HL-60 (cell line): Measurements from ENCODE around the gene ELMO1.

Experiments
- DNase-seq, 2 experiments: peaks; one replicate each; pipeline ENCODE4 v3.0.0-alpha.2; 2010 to 2020; ENCODE audit warnings: low read depth in 1 of 2, low spot score in 1 of 2
- H3K27ac ChIP-seq: fragments of 250-450 bp; sonication (Bioruptor Pico); replicated peaks from 2 replicates; pipeline ENCODE4 v1.5.1; 2020; ENCODE audit warnings: mild to moderate bottlenecking, moderate library complexity
- H3K27me3 ChIP-seq: fragments of 250-450 bp; sonication (Bioruptor Pico); 2 replicates; pipeline ENCODE4 v1.5.1; 2021; ENCODE audit warnings: mild to moderate bottlenecking, moderate library complexity; ENCODE audit not compliant: insufficient read depth, poor library complexity, severe bottlenecking
- H3K4me3 ChIP-seq: replicated peaks from 2 replicates; pipeline ENCODE4 v1.5.1; 2011; ENCODE audit warnings: mild to moderate bottlenecking, control low read depth, low read length; ENCODE audit not compliant: insufficient read depth
- GABPA ChIP-seq: IDR thresholded peaks from 2 replicates; pipeline ENCODE4 v1.6.1; 2012; ENCODE audit warnings: low read depth
- POLR2AphosphoS5 ChIP-seq: IDR thresholded peaks from 2 replicates; pipeline ENCODE4 v1.6.1; 2012; ENCODE audit warnings: low read depth
- SPI1 ChIP-seq: IDR thresholded peaks from 2 replicates; pipeline ENCODE4 v1.6.1; 2012; ENCODE audit warnings: low read depth, mild to moderate bottlenecking, borderline replicate concordance
- TF ChIP-seq, protein P1 (sequence below): IDR thresholded peaks from 2 replicates; pipeline ENCODE4 v1.6.1; 2012; ENCODE audit warnings: low read depth; ENCODE audit not compliant: insufficient replicate concordance
- TF ChIP-seq, protein P2 (sequence below): IDR thresholded peaks from one replicate; pipeline ENCODE4 v1.5.1; 2011; ENCODE audit warnings: low read length, control low read depth, inconsistent platforms; ENCODE audit not compliant: insufficient read depth

The ELMO1 gene

DNA sequence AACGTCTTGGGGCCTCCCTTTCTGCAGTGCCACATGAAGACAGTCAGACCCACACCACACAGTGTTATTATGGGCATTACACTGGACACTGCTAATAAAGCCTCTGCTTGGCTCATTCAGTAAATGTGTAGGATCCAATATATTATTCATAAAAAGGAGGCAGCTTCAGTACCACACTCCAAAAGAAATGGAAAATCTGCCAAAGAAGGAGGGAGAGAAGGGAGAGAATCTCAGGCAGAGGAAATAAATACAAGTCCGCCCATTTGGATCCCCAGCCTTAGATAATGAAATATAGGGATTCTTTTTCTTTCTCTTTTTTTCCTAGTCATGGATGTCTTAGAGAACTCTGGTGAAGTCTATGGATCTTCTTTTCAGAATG is 162.2 kb downstream of the ELMO1 start:
- TF ChIP-seq POLR2AphosphoS5 (no peak), GABPA (no peak), SPI1 (no peak)
- TF ChIP-seq, protein P1, sequence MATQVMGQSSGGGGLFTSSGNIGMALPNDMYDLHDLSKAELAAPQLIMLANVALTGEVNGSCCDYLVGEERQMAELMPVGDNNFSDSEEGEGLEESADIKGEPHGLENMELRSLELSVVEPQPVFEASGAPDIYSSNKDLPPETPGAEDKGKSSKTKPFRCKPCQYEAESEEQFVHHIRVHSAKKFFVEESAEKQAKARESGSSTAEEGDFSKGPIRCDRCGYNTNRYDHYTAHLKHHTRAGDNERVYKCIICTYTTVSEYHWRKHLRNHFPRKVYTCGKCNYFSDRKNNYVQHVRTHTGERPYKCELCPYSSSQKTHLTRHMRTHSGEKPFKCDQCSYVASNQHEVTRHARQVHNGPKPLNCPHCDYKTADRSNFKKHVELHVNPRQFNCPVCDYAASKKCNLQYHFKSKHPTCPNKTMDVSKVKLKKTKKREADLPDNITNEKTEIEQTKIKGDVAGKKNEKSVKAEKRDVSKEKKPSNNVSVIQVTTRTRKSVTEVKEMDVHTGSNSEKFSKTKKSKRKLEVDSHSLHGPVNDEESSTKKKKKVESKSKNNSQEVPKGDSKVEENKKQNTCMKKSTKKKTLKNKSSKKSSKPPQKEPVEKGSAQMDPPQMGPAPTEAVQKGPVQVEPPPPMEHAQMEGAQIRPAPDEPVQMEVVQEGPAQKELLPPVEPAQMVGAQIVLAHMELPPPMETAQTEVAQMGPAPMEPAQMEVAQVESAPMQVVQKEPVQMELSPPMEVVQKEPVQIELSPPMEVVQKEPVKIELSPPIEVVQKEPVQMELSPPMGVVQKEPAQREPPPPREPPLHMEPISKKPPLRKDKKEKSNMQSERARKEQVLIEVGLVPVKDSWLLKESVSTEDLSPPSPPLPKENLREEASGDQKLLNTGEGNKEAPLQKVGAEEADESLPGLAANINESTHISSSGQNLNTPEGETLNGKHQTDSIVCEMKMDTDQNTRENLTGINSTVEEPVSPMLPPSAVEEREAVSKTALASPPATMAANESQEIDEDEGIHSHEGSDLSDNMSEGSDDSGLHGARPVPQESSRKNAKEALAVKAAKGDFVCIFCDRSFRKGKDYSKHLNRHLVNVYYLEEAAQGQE, result no peak
- TF ChIP-seq, protein P2, sequence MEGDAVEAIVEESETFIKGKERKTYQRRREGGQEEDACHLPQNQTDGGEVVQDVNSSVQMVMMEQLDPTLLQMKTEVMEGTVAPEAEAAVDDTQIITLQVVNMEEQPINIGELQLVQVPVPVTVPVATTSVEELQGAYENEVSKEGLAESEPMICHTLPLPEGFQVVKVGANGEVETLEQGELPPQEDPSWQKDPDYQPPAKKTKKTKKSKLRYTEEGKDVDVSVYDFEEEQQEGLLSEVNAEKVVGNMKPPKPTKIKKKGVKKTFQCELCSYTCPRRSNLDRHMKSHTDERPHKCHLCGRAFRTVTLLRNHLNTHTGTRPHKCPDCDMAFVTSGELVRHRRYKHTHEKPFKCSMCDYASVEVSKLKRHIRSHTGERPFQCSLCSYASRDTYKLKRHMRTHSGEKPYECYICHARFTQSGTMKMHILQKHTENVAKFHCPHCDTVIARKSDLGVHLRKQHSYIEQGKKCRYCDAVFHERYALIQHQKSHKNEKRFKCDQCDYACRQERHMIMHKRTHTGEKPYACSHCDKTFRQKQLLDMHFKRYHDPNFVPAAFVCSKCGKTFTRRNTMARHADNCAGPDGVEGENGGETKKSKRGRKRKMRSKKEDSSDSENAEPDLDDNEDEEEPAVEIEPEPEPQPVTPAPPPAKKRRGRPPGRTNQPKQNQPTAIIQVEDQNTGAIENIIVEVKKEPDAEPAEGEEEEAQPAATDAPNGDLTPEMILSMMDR, result no peak
- no peak for DNase-seq
- Histone ChIP-seq H3K27me3 (no peaks in the 10 kb centered on the region), H3K27ac (no peak overlapping the region), H3K4me3 (no peak overlapping the region)

DNA sequence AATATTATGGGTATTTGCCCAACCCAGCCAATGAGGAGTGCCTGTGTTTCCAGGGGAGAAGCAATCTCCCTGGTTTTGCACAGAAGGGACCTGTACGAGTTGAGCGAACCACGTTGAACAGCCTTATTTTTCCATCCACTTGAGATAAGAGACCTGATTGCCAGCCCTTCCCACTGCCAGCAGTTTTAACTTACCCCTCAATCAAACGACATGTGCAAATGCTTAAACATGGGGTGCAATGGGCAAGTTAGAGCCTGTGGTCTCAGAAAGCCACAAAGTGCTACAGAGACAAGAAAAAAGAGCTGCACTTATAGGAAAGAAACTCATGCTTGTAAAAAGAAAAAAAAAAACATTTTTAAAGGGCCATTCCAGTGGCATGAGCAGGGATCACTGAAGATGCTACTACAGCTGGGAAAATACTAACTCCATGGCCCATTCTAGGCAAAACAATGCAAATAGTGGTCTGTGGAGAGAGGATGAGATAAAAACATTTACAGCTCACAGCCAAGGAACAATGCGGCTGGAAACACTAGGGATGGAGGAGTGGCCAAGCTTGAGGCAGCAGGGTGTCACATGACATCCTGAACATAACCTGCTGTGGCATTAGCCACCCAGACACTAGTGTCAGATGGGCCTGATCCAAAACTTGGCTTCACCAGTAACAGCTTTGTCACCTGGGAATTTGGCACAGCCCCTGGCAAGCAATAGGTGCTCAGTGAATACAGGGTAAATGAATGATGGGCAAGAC is 162.8 kb downstream of the ELMO1 start:
- no peaks in the 10 kb centered on the region for H3K27me3 ChIP-seq
- H3K4me3 ChIP-seq, result no peak overlapping the region
- TF ChIP-seq, protein P1, result no peak
- TF ChIP-seq SPI1 (no peak), POLR2AphosphoS5 (no peak), GABPA (no peak)
- TF ChIP-seq, protein P2, result no peak
- peak in 1 of 2 experiments; percentile 5 for DNase-seq
- no peak overlapping the region for H3K27ac ChIP-seq

DNA sequence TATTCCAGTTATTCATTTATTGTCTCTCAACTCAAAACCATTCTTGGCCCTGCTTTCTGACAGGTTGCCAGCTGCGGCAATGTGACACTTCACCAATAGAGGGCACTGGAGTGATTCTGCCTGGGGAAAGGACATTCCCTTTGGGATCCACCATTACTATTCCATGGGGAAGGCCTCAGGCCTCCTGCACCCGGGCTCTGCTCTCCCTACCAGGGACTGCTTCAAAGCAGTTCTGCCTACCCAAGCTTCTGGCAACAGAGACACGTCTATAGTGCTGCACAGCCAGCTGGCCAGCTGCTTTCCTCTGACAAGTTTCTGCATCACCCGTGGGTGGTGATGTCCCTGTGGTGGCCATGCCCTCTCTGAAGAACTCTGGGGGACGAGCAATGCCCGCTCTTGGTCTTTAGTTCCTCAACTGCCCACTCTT is 163.8 kb downstream of the ELMO1 start:
- Histone ChIP-seq H3K27me3 (no peaks in the 10 kb centered on the region), H3K4me3 (no peak overlapping the region), H3K27ac (no peak overlapping the region)
- peak in 1 of 2 experiments; percentile 23 for DNase-seq
- TF ChIP-seq, protein P1, result no peak
- TF ChIP-seq GABPA, result no peak
- TF ChIP-seq, protein P2, result peak; percentile 58
- TF ChIP-seq POLR2AphosphoS5, result no peak
- TF ChIP-seq SPI1, result no peak
